ENCODE measurements around the gene CIAO1. TPM values are rescaled to one million over a fixed set of nuclear protein-coding genes. Genes with fewer than 3 reads are reported as not detected.
A peak's percentile ranks its signal among the peaks of the same experiment; 100 is the strongest.

CIAO1 gene
- total RNA-seq, 2 donors from 2014 or later, result 108 to 135 TPM

GRCh38 chr2:96247896-96248295 lies 18.1 kb upstream of the CIAO1 start:
- TF ChIP-seq POLR2AphosphoS5 (IDR thresholded peaks at IDR 0.05), result no peak
- TF ChIP-seq CTCF (IDR thresholded peaks at IDR 0.05), result no peak
- no peak for TF ChIP-seq POLR2A (IDR thresholded peaks at IDR 0.05)
- Histone ChIP-seq H3K27ac (no peak overlapping the region), H3K4me1 (replicated peaks) (no peaks in the 10 kb centered on the region), H3K36me3 (peaks cover 0 to under 1% of the 10 kb centered on the region in 2 donors), H3K9me3 (no peaks in the 10 kb centered on the region), H3K27me3 (replicated peaks; ENCODE audit: insufficient read depth) (no peaks in the 10 kb centered on the region), H3K4me3 (no peak overlapping the region)
- intact Hi-C loops (cut with DNase I), result no loop called here
- DNase-seq (ENCODE audit: low spot score), result no peak
- WGBS, result 88% methylated on average over 5 of the region's 5 CpGs

DNA sequence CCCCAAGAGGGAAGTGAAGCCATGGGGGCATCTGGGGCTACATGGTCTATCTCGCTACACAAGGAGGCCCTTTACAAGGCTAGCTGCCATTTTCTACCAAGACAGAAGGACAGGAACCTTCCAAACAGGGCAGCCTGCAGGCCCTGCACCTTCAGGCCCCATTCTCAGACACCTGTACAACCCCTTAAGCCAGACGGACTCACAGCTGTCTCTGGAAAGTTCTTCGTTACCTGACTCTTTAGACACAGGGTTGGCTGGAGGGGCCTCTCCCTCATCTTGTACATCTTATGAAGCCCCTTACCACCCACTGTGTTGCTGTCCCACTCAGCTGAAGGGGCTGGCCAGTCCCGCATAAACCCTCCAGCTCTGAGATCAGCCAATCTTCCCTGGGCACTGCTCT lies 17.4 kb upstream of the CIAO1 start:
- Histone ChIP-seq H3K4me1 (replicated peaks) (no peaks in the 10 kb centered on the region), H3K9me3 (no peaks in the 10 kb centered on the region), H3K27me3 (replicated peaks; ENCODE audit: insufficient read depth) (no peaks in the 10 kb centered on the region), H3K27ac (no peak overlapping the region), H3K36me3 (peaks cover 6 to 7% of the 10 kb centered on the region in 2 donors), H3K4me3 (no peak overlapping the region)
- DNase-seq (ENCODE audit: low spot score), result no peak
- intact Hi-C loops (cut with DNase I), result no loop called here
- TF ChIP-seq POLR2A (IDR thresholded peaks at IDR 0.05), result no peak
- TF ChIP-seq CTCF (IDR thresholded peaks at IDR 0.05), result no peak
- no peak for TF ChIP-seq POLR2AphosphoS5 (IDR thresholded peaks at IDR 0.05)
- 91% methylated on average over 4 of the region's 4 CpGs for WGBS

- H3K27ac ChIP-seq, result no peak overlapping the region
- TF ChIP-seq POLR2AphosphoS5 (IDR thresholded peaks at IDR 0.05) (no peak), CTCF (IDR thresholded peaks at IDR 0.05) (no peak), POLR2A (IDR thresholded peaks at IDR 0.05) (no peak)
- intact Hi-C loops (cut with DNase I), result no loop called here
Measured at GRCh38 chr2:96249654-96250053, 16.4 kb upstream of the CIAO1 start.

DNA sequence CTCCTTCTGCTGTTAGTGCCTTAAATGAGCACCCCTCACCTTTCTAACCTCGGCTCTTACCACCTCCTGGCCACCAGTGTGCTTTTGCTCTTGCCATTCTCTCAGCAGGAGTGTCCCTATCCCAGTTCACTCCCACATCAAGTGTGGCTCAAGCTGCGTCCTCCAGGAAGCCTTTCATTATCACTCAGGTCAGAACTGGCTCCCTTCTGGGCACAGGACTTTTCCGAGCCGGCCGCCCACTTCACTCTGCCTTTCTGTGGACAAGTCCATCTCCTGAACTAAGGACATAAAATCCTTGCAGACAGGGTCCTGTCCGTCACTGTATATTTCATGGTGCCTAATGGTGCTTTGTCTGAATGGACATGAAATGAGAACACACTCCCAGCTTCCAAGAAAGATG lies 15.8 kb upstream of the CIAO1 start:
- Histone ChIP-seq H3K36me3 (peaks cover 8 to 21% of the 10 kb centered on the region in 2 donors), H3K4me1 (replicated peaks) (no peaks in the 10 kb centered on the region), H3K27ac (no peak overlapping the region), H3K9me3 (no peaks in the 10 kb centered on the region), H3K4me3 (no peak overlapping the region), H3K27me3 (replicated peaks; ENCODE audit: insufficient read depth) (no peaks in the 10 kb centered on the region)
- 89% methylated on average over 6 of the region's 6 CpGs for WGBS
- TF ChIP-seq POLR2A (IDR thresholded peaks at IDR 0.05) (no peak), POLR2AphosphoS5 (IDR thresholded peaks at IDR 0.05) (no peak), CTCF (IDR thresholded peaks at IDR 0.05) (no peak)
- intact Hi-C loops (cut with DNase I), result no loop called here
- DNase-seq (ENCODE audit: low spot score), result no peak

More at GRCh38 chr2:96249654-96250053, 16.4 kb upstream of the CIAO1 start:
- Histone ChIP-seq H3K27me3 (replicated peaks; ENCODE audit: insufficient read depth) (no peaks in the 10 kb centered on the region), H3K9me3 (no peaks in the 10 kb centered on the region), H3K4me3 (no peak overlapping the region), H3K4me1 (replicated peaks) (no peaks in the 10 kb centered on the region), H3K36me3 (peaks cover 8 to 18% of the 10 kb centered on the region in 2 donors)
- DNase-seq (ENCODE audit: low spot score), result no peak
- WGBS, result 76% methylated on average over 9 of the region's 9 CpGs

GRCh38 chr2:96251721-96252292 lies 14.2 kb upstream of the CIAO1 start:
- Histone ChIP-seq H3K27ac (peak overlapping the region in 1 of 2 donors; percentile 8), H3K4me3 (no peak overlapping the region), H3K9me3 (no peaks in the 10 kb centered on the region), H3K36me3 (peaks cover 8 to 21% of the 10 kb centered on the region in 2 donors), H3K27me3 (replicated peaks; ENCODE audit: insufficient read depth) (no peaks in the 10 kb centered on the region), H3K4me1 (replicated peaks) (no peaks in the 10 kb centered on the region)
- 47% methylated on average over 6 of the region's 6 CpGs for WGBS
- TF ChIP-seq POLR2AphosphoS5 (IDR thresholded peaks at IDR 0.05) (peak; percentile 26), CTCF (IDR thresholded peaks at IDR 0.05) (no peak)
- intact Hi-C loops (cut with DNase I), result no loop called here
- peak; percentile 32 for DNase-seq (ENCODE audit: low spot score)

Data from prostate gland (tissue), 2 donors.